SK-N-SH treated with all-trans-retinoic acid at 6 μM for 48 hours (cell line): ENCODE results near the gene EPHB3.

Experiments used
- BACH2 ChIP-seq: fragments of 250-450 bp; sonication (Bioruptor Pico); IDR thresholded peaks from 2 replicates; pipeline ENCODE4 v1.9.0; 2021; ENCODE audit warnings: mild to moderate bottlenecking, borderline replicate concordance
- ESRRG ChIP-seq: fragments of 250-450 bp; sonication (Bioruptor Pico); IDR thresholded peaks from 2 replicates; pipeline ENCODE4 v1.6.1; 2021; ENCODE audit warnings: mild to moderate bottlenecking
- ISL1 ChIP-seq: fragments of 250-450 bp; sonication (Bioruptor Pico); IDR thresholded peaks from 2 replicates; pipeline ENCODE4 v2.1.2; 2022; ENCODE audit warnings: mild to moderate bottlenecking, moderate library complexity
- ZC3H10 ChIP-seq: fragments of 250-450 bp; sonication (Bioruptor Pico); IDR thresholded peaks from 2 replicates; pipeline ENCODE4 v1.5.1; 2021; ENCODE audit warnings: mild to moderate bottlenecking, moderate library complexity
- ZFP3 ChIP-seq: fragments of 250-450 bp; sonication (Bioruptor Pico); IDR thresholded peaks from 2 replicates; pipeline ENCODE4 v1.5.0; 2020; ENCODE audit warnings: mild to moderate bottlenecking, moderate library complexity
- ZFP30 ChIP-seq: fragments of 450-650 bp; formaldehyde crosslinking; IDR thresholded peaks from 2 replicates; pipeline ENCODE4 v1.5.0; 2022; ENCODE audit warnings: mild to moderate bottlenecking, moderate library complexity
- ZNF565 ChIP-seq: fragments of 450-650 bp; formaldehyde crosslinking; conservative IDR thresholded peaks from 2 replicates; pipeline ENCODE4 v1.5.0; 2020; ENCODE audit warnings: low read depth, mild to moderate bottlenecking, moderate library complexity
- ZNF70 ChIP-seq: fragments of 450-650 bp; formaldehyde crosslinking; IDR thresholded peaks from 2 replicates; pipeline ENCODE4 v1.5.0; 2020; ENCODE audit warnings: mild to moderate bottlenecking, moderate library complexity
- ZNF8 ChIP-seq: fragments of 450-650 bp; formaldehyde crosslinking; IDR thresholded peaks from 2 replicates; pipeline ENCODE4 v1.5.0; 2020; ENCODE audit warnings: mild to moderate bottlenecking, moderate library complexity

- TF ChIP-seq ZNF8 (CRISPR knock-in tag) (no peak), ZNF565 (no peak), ZC3H10 (CRISPR knock-in tag) (no peak), ZFP30 (no peak), ESRRG (CRISPR knock-in tag) (no peak), ZFP3 (CRISPR knock-in tag) (no peak), ZNF70 (CRISPR knock-in tag) (no peak), BACH2 (CRISPR knock-in tag) (no peak), ISL1 (CRISPR knock-in tag) (no peak)
These were observed 39.2 kb downstream of the EPHB3 start for GRCh38 chr3:184600685-184601377.
